ENCODE data around the gene ARMH1.
A peak's percentile ranks its signal among the peaks of the same experiment; 100 is the strongest.
"Not testable (repeated sequence)": the region's sequence is repeated elsewhere in the genome, so short reads cannot be mapped to it uniquely, and the experiment has no call there.

Gene ARMH1

DNA sequence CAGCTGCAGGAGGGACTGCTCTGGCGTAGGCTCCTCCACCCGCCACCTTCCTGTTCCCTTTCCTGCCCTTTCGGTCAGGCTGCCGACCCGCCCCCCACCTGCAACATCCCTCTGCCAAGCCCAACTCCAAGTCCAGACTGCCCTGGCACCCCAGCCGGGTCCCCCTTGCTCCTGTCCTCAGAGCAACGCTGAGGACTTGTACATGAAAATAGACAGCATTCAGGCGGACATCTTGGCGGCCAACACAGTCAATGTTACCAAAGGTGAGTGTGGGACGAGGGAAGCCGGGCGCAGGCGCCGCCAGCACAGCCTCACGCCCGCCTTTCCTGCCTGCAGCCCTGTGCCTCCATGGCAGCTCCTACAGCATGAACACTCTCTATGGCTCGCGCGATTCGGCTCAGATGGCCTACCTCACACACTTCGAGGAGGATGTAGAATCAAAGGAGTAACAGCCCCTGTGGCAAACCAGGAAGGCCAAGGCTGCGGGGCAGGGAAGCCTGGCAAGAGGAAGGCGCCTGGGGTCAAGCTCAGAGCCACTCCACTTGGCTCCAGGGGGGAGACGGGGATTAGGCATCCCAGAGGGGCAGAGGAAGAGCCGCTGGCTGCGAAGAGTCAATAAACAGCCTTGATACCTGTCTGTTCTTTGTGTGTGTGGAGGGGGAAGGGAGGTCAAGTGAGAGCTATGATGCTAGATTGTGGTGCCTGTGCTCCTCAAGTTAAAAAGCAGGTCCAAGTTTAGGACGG, 50.6 kb downstream of the ARMH1 start:
- DNase-seq, result no peak

DNA sequence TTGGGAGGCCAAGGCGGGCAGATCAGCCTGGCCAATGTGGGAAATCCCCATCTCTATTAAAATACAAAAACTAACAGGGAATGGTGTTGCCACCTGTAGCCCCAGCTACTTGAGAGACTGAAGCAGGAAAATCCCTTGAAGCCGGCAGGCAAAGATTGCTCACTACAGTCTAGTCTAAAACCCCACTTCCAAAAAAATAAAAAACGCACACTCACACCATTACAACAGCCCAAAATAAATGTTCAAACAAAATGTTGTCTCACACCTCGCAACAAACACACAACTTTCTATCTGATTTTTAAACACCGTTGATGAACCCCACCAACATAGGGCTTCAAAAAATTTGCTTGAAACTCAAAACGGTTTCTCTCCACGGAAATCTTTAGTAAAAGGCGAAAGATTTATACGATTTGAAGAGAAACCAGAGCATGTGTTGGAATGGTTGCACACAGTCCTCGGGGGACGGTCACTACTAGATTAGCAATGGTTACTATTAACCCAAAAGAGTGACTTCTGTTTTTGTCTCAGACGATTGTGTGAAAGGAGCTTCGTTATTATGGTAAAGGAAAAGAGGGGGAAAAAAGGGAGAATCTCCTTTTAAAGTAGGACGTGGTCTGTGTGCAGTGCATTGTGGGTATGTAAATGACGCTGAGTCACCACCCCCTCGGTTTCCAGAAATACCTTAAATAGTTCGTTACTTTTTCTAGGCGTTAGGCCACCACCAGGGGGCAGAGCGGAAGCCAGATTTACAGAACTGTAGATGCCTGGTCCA, 56.4 kb downstream of the ARMH1 start, which contains the start of gene RNU5D-1:
Gene RNU5D-1, minus strand, starts transcription at position 430 of the 772 bp plus-strand sequence.
- peak; percentile 94 for DNase-seq

DNA sequence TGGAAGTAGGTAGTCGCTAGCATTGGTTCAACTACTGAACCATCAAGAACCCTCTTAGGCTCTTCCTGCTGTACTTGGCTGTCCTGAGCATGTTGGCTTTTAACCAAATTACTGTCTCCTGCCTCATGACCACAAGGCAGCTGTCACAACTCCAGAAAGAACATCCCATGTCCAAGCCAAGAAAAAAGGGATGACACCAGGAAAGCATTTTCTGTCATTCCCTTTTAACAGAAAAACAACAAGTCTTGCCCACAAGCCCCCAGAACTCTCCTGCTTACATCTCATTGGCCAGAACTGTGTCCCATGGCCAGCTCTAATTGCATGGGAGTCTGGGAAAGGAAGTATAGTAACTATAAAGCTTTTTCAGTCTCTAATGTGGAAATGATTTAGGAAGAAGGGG, 58.9 kb downstream of the ARMH1 start:
- DNase-seq, result no peak

DNA sequence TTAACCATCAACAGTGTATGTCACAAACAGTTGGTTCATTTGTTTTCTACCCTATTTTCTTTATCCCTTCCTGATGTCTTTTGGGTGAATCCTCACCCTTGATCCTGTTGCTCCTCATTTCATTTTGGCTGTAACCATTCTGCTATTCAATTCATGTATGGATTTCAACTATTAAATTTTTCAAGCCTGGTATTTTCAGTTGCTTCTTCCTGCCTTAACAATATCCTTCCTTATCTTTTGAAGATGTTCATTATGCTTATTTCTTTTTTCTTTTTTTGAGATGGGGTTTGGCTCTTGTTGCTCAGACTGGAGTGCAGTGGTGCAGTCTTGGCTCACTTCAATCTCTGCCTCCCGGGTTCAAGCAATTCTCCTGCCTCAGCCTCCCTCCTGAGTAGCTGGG, 59.3 kb downstream of the ARMH1 start:
- DNase-seq, result no peak

DNA sequence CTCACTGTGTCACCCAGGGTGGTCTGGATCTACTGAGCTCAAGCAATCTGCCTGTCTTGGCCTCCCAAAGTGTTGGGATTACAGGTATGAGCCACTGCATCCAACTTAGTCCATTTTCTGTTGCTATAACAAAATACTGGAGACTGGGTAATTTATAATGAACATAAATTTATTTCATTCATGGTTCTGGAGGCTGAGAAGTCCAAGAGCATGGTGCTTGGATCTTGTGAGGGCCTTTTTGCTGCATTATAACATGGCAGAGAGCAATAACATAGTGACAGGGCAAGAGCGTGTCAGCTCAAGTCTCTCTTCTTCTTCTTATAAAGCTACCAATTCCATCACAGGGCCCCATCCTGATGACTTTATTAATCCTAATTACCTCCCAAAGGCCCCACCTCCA, 61.5 kb downstream of the ARMH1 start:
- no peak for DNase-seq

DNA sequence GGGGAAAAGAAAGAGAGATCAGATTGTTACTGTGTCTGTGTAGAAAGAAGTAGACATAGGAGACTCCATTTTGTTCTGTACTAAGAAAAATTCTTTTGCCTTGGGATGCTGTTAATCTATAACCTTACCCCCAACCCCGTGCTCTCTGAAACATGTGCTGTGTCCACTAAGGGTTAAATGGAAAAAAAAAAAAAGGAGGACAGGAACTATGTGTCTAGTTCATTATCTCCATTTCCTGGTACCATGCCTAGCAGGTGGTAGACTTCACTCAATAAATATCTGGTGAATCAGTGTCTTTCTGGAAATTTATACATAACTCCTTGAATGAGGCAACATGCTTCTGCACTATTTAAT, 64.4 kb downstream of the ARMH1 start:
- DNase-seq, result not testable (repeated sequence)

DNA sequence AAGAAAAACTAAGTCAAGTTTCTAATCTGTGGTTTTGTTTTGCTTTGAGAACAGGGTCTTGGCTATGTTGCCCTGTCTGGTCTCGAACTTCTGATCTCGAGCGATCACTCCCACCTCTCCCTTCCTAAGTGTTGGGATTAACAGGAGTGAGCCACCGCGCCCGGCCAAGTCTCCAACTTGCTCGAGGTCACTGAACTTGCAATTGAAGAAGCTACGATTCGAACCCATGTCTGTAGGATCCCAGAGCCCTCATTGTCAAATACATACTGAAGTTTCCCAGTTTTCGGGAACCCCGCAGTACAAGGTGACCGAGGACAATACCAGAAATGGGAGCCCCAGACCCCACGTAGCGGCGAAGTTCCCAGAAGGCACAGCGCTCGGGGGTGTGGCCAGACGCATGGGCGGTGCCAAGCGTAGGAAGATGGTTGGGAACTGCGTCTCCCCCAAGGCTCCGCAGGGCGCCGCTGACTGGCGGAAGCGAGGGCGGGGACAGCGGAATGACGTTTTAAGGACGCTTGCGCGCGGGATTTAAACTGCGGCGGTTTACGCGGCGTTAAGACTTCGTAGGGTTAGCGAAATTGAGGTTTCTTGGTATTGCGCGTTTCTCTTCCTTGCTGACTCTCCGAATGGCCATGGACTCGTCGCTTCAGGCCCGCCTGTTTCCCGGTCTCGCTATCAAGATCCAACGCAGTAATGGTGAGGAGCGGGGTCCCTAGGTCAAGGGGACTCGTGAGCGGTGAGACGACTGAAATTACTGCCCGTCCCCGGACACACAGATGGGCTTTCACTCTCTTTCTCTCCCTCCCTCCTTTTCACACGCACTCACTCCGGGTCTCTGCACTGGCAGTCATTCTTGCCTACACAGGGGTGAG, 65.0 kb downstream of the ARMH1 start, which contains the start of gene KIF2C:
Gene KIF2C, plus strand, starts transcription at position 531 of the 872 bp plus-strand sequence. Its CDS starts 96 bp downstream, at position 627.
- DNase-seq, result peak; percentile 98

DNA sequence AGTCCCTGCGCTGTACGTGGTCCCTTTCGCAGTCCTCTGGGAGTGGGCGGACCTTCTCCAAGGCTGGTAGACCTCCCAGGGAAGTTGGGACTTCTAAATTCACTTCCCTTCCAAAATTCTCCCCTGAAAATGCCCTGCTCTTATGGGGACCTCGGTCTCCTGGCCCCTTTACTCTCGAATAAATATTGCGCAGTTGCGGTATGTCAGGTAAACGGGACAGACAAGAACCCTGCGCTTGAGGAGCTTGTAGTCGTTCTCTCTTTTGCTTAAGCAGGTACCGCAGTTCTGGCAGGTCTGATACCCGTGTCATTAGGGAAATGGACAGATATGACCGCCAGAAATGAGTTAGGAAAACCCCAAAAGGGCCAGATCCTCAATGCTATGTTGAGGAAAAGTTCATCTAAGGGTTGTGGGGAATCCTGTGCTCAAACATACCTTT, 65.7 kb downstream of the ARMH1 start:
- DNase-seq, result no peak

DNA sequence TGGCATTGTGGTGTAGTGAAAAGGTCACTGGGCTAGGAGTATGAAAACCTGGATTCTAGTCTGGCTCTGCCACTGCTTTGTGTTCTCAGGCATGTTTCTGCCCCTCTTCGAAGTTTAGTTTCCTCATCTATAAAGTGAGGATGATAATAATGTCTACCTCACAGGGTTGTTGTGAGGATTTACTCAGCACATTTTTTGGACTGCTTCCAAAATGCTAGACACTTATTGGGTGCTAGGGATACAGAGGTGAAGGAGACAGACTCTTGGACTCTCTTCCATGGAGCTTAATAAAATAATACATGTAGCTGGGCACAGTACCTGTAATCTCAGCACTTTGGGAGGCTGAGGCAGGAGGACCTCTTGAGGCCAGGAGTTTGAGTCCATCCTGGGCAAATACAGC, 68.7 kb downstream of the ARMH1 start:
- DNase-seq, result no peak

DNA sequence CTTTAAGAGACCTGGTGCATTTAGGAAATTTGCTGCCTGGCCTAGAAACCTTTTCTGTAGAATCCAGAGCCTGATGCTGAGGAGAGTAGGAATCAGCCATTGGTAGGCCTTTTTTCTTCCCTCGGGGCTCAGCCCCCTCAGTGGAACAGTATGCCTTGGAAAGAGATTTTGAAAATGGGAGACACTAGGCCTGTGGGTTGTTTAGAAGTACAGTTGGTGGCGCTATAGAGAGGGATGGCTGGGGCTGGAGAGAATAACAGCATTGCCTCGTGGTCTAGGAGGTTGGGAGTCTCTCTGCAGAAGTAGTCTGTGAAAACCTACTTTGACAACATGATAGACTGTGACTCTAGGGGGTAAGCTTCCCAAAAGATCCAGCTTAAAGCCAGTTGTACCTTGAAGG, 73.4 kb downstream of the ARMH1 start:
- no peak for DNase-seq

DNA sequence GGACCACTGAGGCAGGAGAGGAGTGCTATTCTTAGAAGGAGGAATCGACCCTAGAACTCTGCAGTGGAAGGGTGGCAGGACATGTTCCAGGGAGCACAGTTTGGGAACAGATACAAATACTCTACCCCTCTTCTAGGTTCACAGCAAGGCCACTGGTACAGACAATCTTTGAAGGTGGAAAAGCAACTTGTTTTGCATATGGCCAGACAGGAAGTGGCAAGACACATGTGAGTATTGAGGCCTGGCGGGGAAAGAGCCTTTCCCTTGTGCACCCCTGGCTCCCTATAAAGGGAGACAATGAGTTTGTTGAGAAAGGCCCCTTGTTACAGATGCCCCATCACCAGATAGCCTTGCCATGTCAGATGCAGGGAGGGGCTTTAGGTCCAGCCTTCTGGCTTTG, 82.9 kb downstream of the ARMH1 start:
- no peak for DNase-seq

DNA sequence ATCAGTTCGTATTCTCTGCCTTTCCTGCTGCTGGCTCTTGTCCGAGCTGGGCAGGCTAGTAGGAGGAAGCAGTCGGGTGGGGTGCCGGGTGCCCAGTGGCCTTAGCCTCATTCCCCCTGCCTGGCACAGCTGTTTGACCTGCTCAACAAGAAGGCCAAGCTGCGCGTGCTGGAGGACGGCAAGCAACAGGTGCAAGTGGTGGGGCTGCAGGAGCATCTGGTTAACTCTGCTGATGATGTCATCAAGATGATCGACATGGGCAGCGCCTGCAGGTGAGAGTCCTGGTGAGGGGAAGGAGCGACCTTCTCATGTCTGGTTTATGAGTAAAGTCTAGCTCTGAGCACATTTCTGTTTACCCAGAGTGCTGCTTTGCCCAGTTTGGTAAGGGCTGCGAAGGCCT, 84.6 kb downstream of the ARMH1 start:
- DNase-seq, result no peak

DNA sequence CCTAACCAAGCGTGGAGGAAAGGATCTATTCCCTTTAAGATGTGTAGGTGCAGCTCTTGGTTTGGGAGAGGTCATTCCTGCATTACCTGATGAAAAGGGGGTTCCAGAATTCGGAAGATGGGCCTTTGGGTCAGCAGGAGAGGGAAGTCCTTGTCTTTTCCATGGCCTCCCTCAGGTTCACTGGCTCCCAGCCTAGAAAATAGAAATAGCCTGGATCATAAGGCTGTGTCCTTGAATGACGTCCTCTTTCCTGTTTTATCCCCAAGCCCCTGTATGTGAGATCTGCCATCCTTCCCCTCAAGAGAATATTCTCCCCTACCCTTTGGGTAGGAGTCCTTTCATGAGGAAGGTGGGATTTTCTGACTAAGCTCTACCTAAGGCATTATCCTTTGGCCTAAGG, 86.4 kb downstream of the ARMH1 start:
- DNase-seq, result no peak

DNA sequence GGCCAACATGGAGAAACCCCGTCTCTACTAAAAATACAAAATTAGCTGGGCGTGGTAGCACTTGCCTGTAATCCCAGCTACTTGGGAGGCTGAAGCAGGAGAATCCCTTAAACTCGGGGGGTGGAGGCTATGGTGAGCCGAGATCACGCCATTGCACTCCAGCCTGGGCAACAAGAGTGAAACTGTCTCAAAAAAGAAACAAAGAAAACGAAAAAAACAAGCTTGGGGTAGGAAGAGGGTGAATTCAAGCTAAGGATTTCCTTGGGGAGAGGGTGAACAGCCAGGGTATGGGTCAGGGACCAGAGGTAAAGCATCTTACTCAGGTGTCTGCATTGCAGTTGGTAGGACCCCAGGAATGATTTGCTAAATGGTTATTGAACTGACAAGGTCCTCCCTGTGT, 91.9 kb downstream of the ARMH1 start:
- DNase-seq, result not testable (repeated sequence)

Data from midbrain (tissue), 1 donor.